K562 (cell line): ENCODE results near the gene SRCIN1. TPM values are rescaled to one million over a fixed set of nuclear protein-coding genes. Genes with fewer than 3 reads are reported as not detected.

Experiments used
- ATAC-seq: fragments of 200-7000 bp; cut with Tn5 transposase; 3 replicates; pipeline ENCODE4 v1.9.1; 2020; ENCODE audit warnings: moderate library complexity
- BruUV-seq: library from RNA; stranded (reverse); fragments of 400-500 nt; replicated peaks from 2 replicates; lab custom pipeline; 2021; lab: Mats Ljungman, UMichigan
- CTCF ChIA-PET: fragments of 300-600 bp; formaldehyde crosslinking; extraction: SDS; loops from one replicate; lab custom pipeline; 2021; ENCODE audit warnings: low intra/inter-chr PET ratio; lab: Yijun Ruan, JAX
- POLR2A ChIA-PET: fragments of 300-600, 350-650 bp; sonication (Branson Sonifier 250); formaldehyde crosslinking; extraction: SDS; loops from one replicate; lab custom pipeline; 2021; ENCODE audit warnings: antibody characterized with exemption, inconsistent platforms; lab: Yijun Ruan, JAX
- DNase-seq, 4 experiments: peaks; one replicate each; pipeline versions ENCODE4 v3.0.0 to v3.0.0-alpha.2; 2011 to 2018; ENCODE audit warnings: low spot score in 3 of 4, mixed read lengths in 3 of 4; ENCODE audit errors: extremely low read depth in 1 of 4
- FAIRE-seq: peaks from 2 replicates; lab custom pipeline; 2011; peaks lifted over from hg19 to GRCh38; lab: Jason Lieb, UNC
- H2AFZ ChIP-seq: 2 replicates; pipeline ENCODE4 v1.6.0; 2011; ENCODE audit warnings: low read depth, low read length, control low read depth, inconsistent platforms
- H3K27ac ChIP-seq: fragments of 200-600 bp; 3 replicates; pipeline ENCODE4 v1.8.0; 2011; ENCODE audit warnings: low read depth, mild to moderate bottlenecking, control low read depth, inconsistent platforms, low read length, moderate library complexity, mixed read lengths; ENCODE audit errors: extremely low read depth
- H3K27me3 ChIP-seq, 2 experiments: fragments of 300-600 bp in 1 of 2; 2 replicates in 1 of 2; 3 replicates in 1 of 2; pipeline versions ENCODE4 v1.6.0 to v1.8.0; 2011; ENCODE audit warnings: inconsistent platforms in 2 of 2, low read length in 2 of 2, mild to moderate bottlenecking in 1 of 2, mixed read lengths in 1 of 2, moderate library complexity in 1 of 2; ENCODE audit not compliant: control insufficient read depth in 2 of 2, insufficient read depth in 2 of 2
- H3K36me3 ChIP-seq: fragments of 300-600 bp; 3 replicates; pipeline ENCODE4 v1.8.0; 2011; ENCODE audit warnings: mild to moderate bottlenecking, low read length, inconsistent platforms; ENCODE audit not compliant: control insufficient read depth, insufficient read depth
- H3K4me1 ChIP-seq, 2 experiments: fragments of 200-600 bp in 1 of 2; replicated peaks in 1 of 2; 2 replicates in 1 of 2; 3 replicates in 1 of 2; pipeline versions ENCODE4 v1.5.1 to v1.8.0; 2011; ENCODE audit warnings: inconsistent platforms in 2 of 2, low read length in 2 of 2, mild to moderate bottlenecking in 1 of 2, mixed read lengths in 1 of 2, moderate library complexity in 1 of 2; ENCODE audit not compliant: control insufficient read depth in 2 of 2, insufficient read depth in 2 of 2
- H3K4me2 ChIP-seq: 2 replicates; pipeline ENCODE4 v1.6.1; 2011; ENCODE audit warnings: low read length, control low read depth, inconsistent platforms, mixed read lengths; ENCODE audit not compliant: insufficient read depth
- H3K4me3 ChIP-seq: fragments of 200-600 bp; sonication (generic), shearing (Covaris generic); 2 replicates; pipeline ENCODE4 v1.5.1; 2016; ENCODE audit warnings: control low read depth, inconsistent platforms
- H3K79me2 ChIP-seq: fragments of 200-600 bp; 3 replicates; pipeline ENCODE4 v1.8.0; 2011; ENCODE audit warnings: low read length, inconsistent platforms; ENCODE audit not compliant: control insufficient read depth, insufficient read depth
- H3K9ac ChIP-seq, 2 experiments: 2 replicates each; pipeline versions ENCODE4 v1.6.0 to v1.6.1; 2011; ENCODE audit warnings: low read depth in 2 of 2, low read length in 2 of 2, control low read depth in 1 of 2, inconsistent platforms in 1 of 2, mild to moderate bottlenecking in 1 of 2, mixed read lengths in 1 of 2; ENCODE audit not compliant: insufficient read depth in 1 of 2
- H3K9me1 ChIP-seq: one replicate; pipeline ENCODE4 v1.6.0; 2011; ENCODE audit warnings: inconsistent platforms, mild to moderate bottlenecking, low read length, moderate library complexity; ENCODE audit not compliant: control insufficient read depth, insufficient read depth
- H3K9me3 ChIP-seq: replicated peaks from 2 replicates; pipeline ENCODE4 v1.5.1; 2011; ENCODE audit warnings: low read depth, low read length, inconsistent platforms; ENCODE audit not compliant: control insufficient read depth, insufficient read depth
- H4K20me1 ChIP-seq: replicated peaks from 2 replicates; pipeline ENCODE4 v1.6.1; 2011; ENCODE audit warnings: low read length, inconsistent platforms, mixed read lengths; ENCODE audit not compliant: control insufficient read depth, insufficient read depth
- BRD4 ChIP-seq: fragments of 200-600 bp; sonication (generic); IDR thresholded peaks from 2 replicates; pipeline ENCODE4 v1.6.1; 2017; ENCODE audit warnings: inconsistent platforms
- CTCFL ChIP-seq: IDR thresholded peaks from 2 replicates; pipeline ENCODE4 v1.6.1; 2011; ENCODE audit warnings: borderline replicate concordance, low read depth, mild to moderate bottlenecking, moderate library complexity, low read length; ENCODE audit not compliant: insufficient read depth, poor library complexity, severe bottlenecking
- KDM5B ChIP-seq: fragments of 200-600 bp; sonication (generic); IDR thresholded peaks from 2 replicates; pipeline ENCODE4 v1.6.1; 2012; ENCODE audit warnings: low read depth, mild to moderate bottlenecking, moderate library complexity, low read length, control low read depth, inconsistent platforms; ENCODE audit not compliant: insufficient replicate concordance
- KHSRP ChIP-seq: fragments of 450-650 bp; IDR thresholded peaks from 2 replicates; pipeline ENCODE4 v1.6.1; 2017
- NFXL1 ChIP-seq: fragments of 450-650 bp; formaldehyde crosslinking; IDR thresholded peaks from 2 replicates; pipeline ENCODE4 v1.4.0; 2021; ENCODE audit warnings: mild to moderate bottlenecking
- NFYB ChIP-seq: IDR thresholded peaks from 2 replicates; pipeline ENCODE4 v1.6.1; 2011; ENCODE audit warnings: mild to moderate bottlenecking, moderate library complexity; ENCODE audit not compliant: insufficient read length; ENCODE audit errors: extremely low read depth
- UBTF ChIP-seq, 2 experiments: IDR thresholded peaks; 2 replicates each; pipeline ENCODE4 v1.6.1; 2012; ENCODE audit warnings: improper control_type of control experiment in 2 of 2, low read depth in 2 of 2, low read length in 2 of 2, borderline replicate concordance in 1 of 2
- ZEB2 ChIP-seq: fragments of 450-650 bp; IDR thresholded peaks from 2 replicates; pipeline ENCODE4 v1.6.1; 2016
- ZFP30 ChIP-seq: fragments of 250-450 bp; sonication (Bioruptor Pico); IDR thresholded peaks from 2 replicates; pipeline ENCODE4 v1.8.0; 2022; ENCODE audit warnings: moderate library complexity, mild to moderate bottlenecking, inconsistent platforms, borderline replicate concordance
- ZNF24 ChIP-seq: fragments of 450-650 bp; IDR thresholded peaks from 2 replicates; pipeline ENCODE4 v1.6.1; 2016
- WGBS: fragments of 100-300 bp; shearing (Covaris generic); methylation state at CpG from one replicate; pipeline ENCODE4 v1.1.6; 2016; ENCODE audit warnings: low coverage, mixed read lengths; ENCODE audit not compliant: insufficient coverage; ENCODE audit errors: missing lambda C conversion rate; 5-methylcytosine and 5-hydroxymethylcytosine counted together
- in situ Hi-C: fragments of 300-500 bp; cut with MboI; formaldehyde crosslinking; loops from 4 replicates; pipeline ENCODE4 v1.15.0; 2018; ENCODE audit warnings: inconsistent platforms, mixed read lengths
- intact Hi-C: fragments of 100-400 bp; cut with micrococcal nuclease; formaldehyde crosslinking; loops from 2 replicates; pipeline ENCODE4 v1.14.2; 2022
- polyA plus RNA-seq, 8 experiments: library from polyadenylated mRNA; depleted of rRNA in 4 of 8; stranded (reverse) in 5 of 8; unstranded in 3 of 8; fragments of >200 nt; fragmentation: Nextera tagmentation in 2 of 8; fragmentation: Illumina TruSeq in 1 of 8; extraction: Ambion mirVana in 2 of 8; extraction: Trizol in 1 of 8; gene quantifications; 2 replicates each; pipeline versions ENCODE4 v1.2.1 to v1.2.3, GENCODE V29; 2011 to 2014; ENCODE audit warnings: inconsistent platforms in 1 of 8, missing spikeins in 1 of 8
- total RNA-seq, 7 experiments: library from RNA; depleted of rRNA in 6 of 7; stranded (reverse); fragments of >200 nt in 6 of 7; fragmentation: Illumina TruSeq in 2 of 7; extraction: Trizol in 2 of 7; gene quantifications; 2 replicates each; pipeline versions ENCODE4 v1.2.1 to v1.2.3, GENCODE V29; 2011 to 2021; ENCODE audit warnings: low replicate concordance in 1 of 7
- TF ChIP-seq, protein P1 (sequence below): sonication (generic); formaldehyde crosslinking; IDR thresholded peaks from 2 replicates; pipeline ENCODE4 v1.8.0; 2023; ENCODE audit warnings: mild to moderate bottlenecking, missing genetic modification reagents
- TF ChIP-seq, protein P2 (sequence below): sonication (generic); formaldehyde crosslinking; IDR thresholded peaks from 2 replicates; pipeline ENCODE4 v1.8.0; 2022; ENCODE audit warnings: mild to moderate bottlenecking, low read depth, missing genetic modification reagents

SRCIN1 gene
- total and polyA plus RNA-seq, 9 of the 15 experiments (the other 6 are each of a cell fraction or from before 2014, with no cell fraction given), result 0.09 to 0.33 (median 0.13) TPM; not detected in 6

GRCh38 chr17:38588788-38589174, 17.0 kb downstream of the SRCIN1 start:
- Histone ChIP-seq H3K27ac (no peak overlapping the region), H4K20me1 (peaks cover 19% of the 10 kb centered on the region), H3K79me2 (no peaks in the 10 kb centered on the region), H3K9ac (peak overlapping the region in 1 of 2 experiments; percentile 14; a peak in 1 of 4 replicates), H2AFZ (no peak overlapping the region), H3K4me1 (peaks cover 10 to 23% of the 10 kb centered on the region in 2 experiments; a peak in 4 of 5 replicates), H3K36me3 (no peaks in the 10 kb centered on the region), H3K9me1 (no peaks in the 10 kb centered on the region), H3K9me3 (no peaks in the 10 kb centered on the region), H3K27me3 (peaks cover 21 to 53% of the 10 kb centered on the region in 2 experiments; a peak in 4 of 5 replicates), H3K4me3 (no peak overlapping the region), H3K4me2 (no peak overlapping the region)
- WGBS, result 4% methylated on average over 9 of the region's 9 CpGs
- BruUV-seq, result no TSS peak
- intact Hi-C loops (no loop called here), in situ Hi-C loops (no loop called here)
- CTCF ChIA-PET, result no interaction called here
- TF ChIP-seq ZNF24 (no peak), NFXL1 (CRISPR knock-in tag) (no peak), KHSRP (no peak), ZFP30 (no peak), ZEB2 (no peak), BRD4 (no peak), UBTF (IDR thresholded peaks at IDR 0.05; ENCODE audit: borderline replicate concordance in 1 of 2, low read depth in 2 of 2, low read length in 2 of 2) (no peak), KDM5B (no peak), NFYB (no peak), CTCFL (no peak)
- TF ChIP-seq, protein P1, sequence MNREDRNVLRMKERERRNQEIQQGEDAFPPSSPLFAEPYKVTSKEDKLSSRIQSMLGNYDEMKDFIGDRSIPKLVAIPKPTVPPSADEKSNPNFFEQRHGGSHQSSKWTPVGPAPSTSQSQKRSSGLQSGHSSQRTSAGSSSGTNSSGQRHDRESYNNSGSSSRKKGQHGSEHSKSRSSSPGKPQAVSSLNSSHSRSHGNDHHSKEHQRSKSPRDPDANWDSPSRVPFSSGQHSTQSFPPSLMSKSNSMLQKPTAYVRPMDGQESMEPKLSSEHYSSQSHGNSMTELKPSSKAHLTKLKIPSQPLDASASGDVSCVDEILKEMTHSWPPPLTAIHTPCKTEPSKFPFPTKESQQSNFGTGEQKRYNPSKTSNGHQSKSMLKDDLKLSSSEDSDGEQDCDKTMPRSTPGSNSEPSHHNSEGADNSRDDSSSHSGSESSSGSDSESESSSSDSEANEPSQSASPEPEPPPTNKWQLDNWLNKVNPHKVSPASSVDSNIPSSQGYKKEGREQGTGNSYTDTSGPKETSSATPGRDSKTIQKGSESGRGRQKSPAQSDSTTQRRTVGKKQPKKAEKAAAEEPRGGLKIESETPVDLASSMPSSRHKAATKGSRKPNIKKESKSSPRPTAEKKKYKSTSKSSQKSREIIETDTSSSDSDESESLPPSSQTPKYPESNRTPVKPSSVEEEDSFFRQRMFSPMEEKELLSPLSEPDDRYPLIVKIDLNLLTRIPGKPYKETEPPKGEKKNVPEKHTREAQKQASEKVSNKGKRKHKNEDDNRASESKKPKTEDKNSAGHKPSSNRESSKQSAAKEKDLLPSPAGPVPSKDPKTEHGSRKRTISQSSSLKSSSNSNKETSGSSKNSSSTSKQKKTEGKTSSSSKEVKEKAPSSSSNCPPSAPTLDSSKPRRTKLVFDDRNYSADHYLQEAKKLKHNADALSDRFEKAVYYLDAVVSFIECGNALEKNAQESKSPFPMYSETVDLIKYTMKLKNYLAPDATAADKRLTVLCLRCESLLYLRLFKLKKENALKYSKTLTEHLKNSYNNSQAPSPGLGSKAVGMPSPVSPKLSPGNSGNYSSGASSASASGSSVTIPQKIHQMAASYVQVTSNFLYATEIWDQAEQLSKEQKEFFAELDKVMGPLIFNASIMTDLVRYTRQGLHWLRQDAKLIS (CRISPR knock-in tag), result no peak
- TF ChIP-seq, protein P2, sequence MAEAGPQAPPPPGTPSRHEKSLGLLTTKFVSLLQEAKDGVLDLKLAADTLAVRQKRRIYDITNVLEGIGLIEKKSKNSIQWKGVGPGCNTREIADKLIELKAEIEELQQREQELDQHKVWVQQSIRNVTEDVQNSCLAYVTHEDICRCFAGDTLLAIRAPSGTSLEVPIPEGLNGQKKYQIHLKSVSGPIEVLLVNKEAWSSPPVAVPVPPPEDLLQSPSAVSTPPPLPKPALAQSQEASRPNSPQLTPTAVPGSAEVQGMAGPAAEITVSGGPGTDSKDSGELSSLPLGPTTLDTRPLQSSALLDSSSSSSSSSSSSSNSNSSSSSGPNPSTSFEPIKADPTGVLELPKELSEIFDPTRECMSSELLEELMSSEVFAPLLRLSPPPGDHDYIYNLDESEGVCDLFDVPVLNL, result no peak
- no peak for ATAC-seq
- POLR2A ChIA-PET, result interaction anchor here (1.1 to 1.2 kb wide), 2 partner anchors 14 kb away, joined by 3 to 5 read pairs; no protein-coding TSS in a partner anchor
- FAIRE-seq, result no peak
- no peak for DNase-seq
